ENCODE measurements around the gene INTS7. TPM values are rescaled to one million over a fixed set of nuclear protein-coding genes. Genes with fewer than 3 reads are reported as not detected.

Gene INTS7
- 41.2 and 43.1 TPM in 2 replicates for total RNA-seq (2014; rRNA removed; shearing (Covaris generic))

DNA sequence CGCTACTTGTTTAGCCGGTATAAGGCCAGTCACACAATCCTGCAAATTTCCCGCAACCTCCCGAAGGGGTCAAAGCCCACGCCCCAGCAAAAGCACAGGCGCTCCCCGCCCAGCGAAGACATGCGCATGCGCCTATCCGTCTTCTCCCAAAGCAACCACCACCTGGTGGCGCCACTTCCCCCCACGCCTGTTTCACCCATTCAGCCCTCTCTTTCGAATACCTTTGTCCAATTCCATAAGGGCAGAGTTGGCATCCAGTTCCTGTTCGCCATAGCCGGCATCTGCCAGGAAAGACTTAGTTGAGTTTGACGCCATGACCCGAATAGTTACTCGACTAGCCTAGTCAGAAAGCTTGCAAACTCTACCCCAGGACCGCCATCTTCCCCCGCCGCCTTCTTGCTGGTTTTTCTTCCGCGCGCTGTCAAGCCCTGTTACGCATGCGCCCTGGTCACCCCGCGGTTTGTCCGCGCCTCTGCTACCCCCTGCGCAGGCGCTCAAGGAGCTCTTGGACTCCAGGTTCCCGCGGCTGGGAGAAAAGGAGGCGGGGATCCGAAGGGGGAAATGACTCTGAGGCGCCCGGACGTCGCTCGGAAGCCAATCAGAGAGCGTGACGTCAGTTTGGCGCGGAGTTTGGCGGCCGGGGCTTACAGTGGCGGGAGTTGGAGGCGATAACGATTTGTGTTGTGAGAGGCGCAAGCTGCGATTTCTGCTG lies at the start of gene INTS7, which contains the start of gene DTL:
Gene INTS7 (minus strand): TSS at position 435 of the 712 bp plus-strand sequence. CDS start 120 bp downstream, at position 315.
Gene DTL (plus strand): TSS at position 626 of the 712 bp plus-strand sequence. CDS start 143 bp downstream, outside the sequence.
- H3K36me3 ChIP-seq: peaks cover 11% of the 10 kb centered on the region
- peak within 1 kb of the TSS; percentile 86 for H3K27ac ChIP-seq
- peak within 1 kb of the TSS; percentile 68 for H3K4me3 ChIP-seq
- peak; percentile 99 to 100 for DNase-seq
- no peaks in the 10 kb centered on the region for H3K27me3 ChIP-seq
- no peaks in the 10 kb centered on the region for H3K9me3 ChIP-seq (replicated peaks)
- H3K4me1 ChIP-seq: peaks cover 7% of the 10 kb centered on the region

DNA sequence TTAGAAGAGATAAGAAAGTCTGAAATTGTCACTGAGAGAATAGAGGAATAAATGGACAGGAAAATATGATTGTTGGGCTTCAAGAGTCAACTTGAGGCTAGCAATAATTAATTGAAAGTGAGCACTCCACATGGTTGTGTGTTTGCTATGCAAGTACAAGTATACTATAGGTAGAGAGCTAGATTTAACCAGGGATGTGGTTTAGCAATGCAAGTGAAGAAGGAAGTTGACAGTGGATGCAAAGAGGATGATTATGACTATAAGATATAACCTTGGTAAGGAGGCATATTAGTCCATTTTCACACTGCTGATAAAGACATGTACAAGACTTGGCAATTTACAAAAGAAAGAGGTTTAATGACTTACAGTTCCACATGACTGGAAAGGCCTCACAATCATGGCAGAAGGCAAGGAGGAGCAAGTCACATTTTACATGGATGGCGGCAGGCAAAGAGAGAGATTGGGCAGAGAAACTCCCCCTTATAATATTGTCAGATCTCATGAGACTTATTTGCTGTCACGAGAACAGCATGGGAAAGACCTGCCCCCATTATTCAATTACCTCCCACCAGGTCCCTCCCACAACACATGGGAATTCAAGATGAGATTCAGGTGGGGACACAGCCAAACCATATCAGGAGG lies 47.5 kb upstream of the INTS7 start:
- Histone ChIP-seq H3K27me3 (no peaks in the 10 kb centered on the region), H3K4me3 (no peak overlapping the region), H3K36me3 (peaks cover 89% of the 10 kb centered on the region), H3K9me3 (replicated peaks) (no peaks in the 10 kb centered on the region), H3K4me1 (peaks cover 4% of the 10 kb centered on the region), H3K27ac (no peak overlapping the region)
- no peak for DNase-seq

- Histone ChIP-seq H3K4me1 (no peaks in the 10 kb centered on the region), H3K36me3 (peaks cover 92% of the 10 kb centered on the region), H3K4me3 (no peak overlapping the region)
Measured at GRCh38 chr1:212078826-212079225, 43.5 kb upstream of the INTS7 start.

DNA sequence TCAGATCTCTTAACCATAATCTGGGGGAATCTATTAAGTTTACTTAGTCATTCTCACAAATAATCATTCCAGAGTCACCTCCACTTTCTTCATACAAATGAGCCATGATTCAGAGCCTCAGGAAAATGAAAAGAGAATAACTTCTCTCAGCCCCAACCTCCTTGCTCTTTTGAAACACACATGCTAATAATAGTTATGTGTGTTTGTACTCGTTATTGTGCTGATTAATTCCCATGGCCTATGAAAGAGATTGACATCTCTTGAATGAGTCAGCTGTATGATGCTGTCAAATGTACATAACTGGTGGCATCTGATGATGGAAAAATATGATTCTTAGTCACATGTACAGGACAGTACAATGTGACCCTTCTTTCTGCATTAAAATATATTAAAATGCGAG lies 41.7 kb upstream of the INTS7 start:
- no peak for DNase-seq

More at GRCh38 chr1:212078826-212079225, 43.5 kb upstream of the INTS7 start:
- Histone ChIP-seq H3K27me3 (no peaks in the 10 kb centered on the region), H3K27ac (no peak overlapping the region), H3K9me3 (replicated peaks) (no peaks in the 10 kb centered on the region)
- DNase-seq: no peak

GRCh38 chr1:212074856-212075255 lies 39.5 kb upstream of the INTS7 start:
- H3K4me1 ChIP-seq: no peaks in the 10 kb centered on the region
- H3K36me3 ChIP-seq: peaks cover 90% of the 10 kb centered on the region
- H3K27me3 ChIP-seq: no peaks in the 10 kb centered on the region
- no peaks in the 10 kb centered on the region for H3K9me3 ChIP-seq (replicated peaks)
- H3K27ac ChIP-seq: no peak overlapping the region
- no peak for DNase-seq
- H3K4me3 ChIP-seq: no peak overlapping the region

More for the DNA sequence above, 41.7 kb upstream of the INTS7 start:
- H3K27ac ChIP-seq: no peak overlapping the region
- H3K27me3 ChIP-seq: no peaks in the 10 kb centered on the region
- H3K4me3 ChIP-seq: no peak overlapping the region
- no peaks in the 10 kb centered on the region for H3K4me1 ChIP-seq
- peaks cover 90% of the 10 kb centered on the region for H3K36me3 ChIP-seq
- H3K9me3 ChIP-seq (replicated peaks): no peaks in the 10 kb centered on the region

DNA sequence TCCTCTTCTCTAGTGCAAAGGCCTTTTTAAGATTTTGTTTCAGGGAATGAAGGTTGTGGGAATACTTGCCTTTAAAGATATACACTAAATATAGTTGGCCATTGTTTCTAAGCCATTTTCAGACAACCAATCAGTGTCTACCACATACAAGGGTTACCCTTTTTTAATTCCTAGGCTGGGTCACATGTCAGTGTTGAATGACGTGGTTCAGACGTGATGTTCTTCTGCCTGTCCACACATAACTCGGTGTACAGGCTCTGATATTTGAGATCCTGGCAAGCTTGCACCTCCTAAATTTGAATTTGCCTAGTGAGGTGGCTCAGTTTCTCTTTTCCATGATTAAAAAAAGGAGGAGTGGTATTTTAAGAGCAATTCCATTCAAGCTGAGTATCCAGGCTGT lies 39.0 kb upstream of the INTS7 start:
- no peak overlapping the region for H3K27ac ChIP-seq
- H3K4me1 ChIP-seq: no peaks in the 10 kb centered on the region
- no peaks in the 10 kb centered on the region for H3K27me3 ChIP-seq
- H3K4me3 ChIP-seq: no peak overlapping the region
- DNase-seq: no peak
- H3K36me3 ChIP-seq: peaks cover 86% of the 10 kb centered on the region
- no peaks in the 10 kb centered on the region for H3K9me3 ChIP-seq (replicated peaks)

DNA sequence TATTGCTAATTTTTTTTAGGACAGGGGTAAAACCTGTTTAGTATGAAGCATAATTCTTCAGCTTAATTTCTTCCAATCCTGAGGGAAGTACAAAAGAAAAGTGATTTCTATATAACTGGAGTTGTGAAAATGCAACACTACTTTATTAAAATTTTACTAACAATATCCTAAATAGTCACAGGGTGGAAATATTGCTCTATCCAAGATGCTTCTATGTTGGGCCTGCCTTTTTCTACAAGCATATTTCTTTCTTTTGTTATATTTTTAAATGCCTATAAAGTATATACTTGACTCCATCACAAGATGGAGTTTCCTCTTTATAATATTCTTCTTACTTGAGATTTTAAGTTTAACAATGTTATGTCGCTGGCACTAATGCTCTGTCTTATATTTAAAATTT lies 38.1 kb upstream of the INTS7 start:
- peaks cover 85% of the 10 kb centered on the region for H3K36me3 ChIP-seq
- no peaks in the 10 kb centered on the region for H3K9me3 ChIP-seq (replicated peaks)
- no peak for DNase-seq
- H3K4me1 ChIP-seq: no peaks in the 10 kb centered on the region
- H3K27me3 ChIP-seq: no peaks in the 10 kb centered on the region
- H3K27ac ChIP-seq: no peak overlapping the region
- H3K4me3 ChIP-seq: no peak overlapping the region

- Histone ChIP-seq H3K27me3 (no peaks in the 10 kb centered on the region), H3K27ac (no peak overlapping the region), H3K4me1 (no peaks in the 10 kb centered on the region), H3K4me3 (no peak overlapping the region), H3K9me3 (replicated peaks) (no peaks in the 10 kb centered on the region), H3K36me3 (peaks cover 88% of the 10 kb centered on the region)
- DNase-seq: no peak
Measured at GRCh38 chr1:212072047-212072446, 36.7 kb upstream of the INTS7 start.

DNA sequence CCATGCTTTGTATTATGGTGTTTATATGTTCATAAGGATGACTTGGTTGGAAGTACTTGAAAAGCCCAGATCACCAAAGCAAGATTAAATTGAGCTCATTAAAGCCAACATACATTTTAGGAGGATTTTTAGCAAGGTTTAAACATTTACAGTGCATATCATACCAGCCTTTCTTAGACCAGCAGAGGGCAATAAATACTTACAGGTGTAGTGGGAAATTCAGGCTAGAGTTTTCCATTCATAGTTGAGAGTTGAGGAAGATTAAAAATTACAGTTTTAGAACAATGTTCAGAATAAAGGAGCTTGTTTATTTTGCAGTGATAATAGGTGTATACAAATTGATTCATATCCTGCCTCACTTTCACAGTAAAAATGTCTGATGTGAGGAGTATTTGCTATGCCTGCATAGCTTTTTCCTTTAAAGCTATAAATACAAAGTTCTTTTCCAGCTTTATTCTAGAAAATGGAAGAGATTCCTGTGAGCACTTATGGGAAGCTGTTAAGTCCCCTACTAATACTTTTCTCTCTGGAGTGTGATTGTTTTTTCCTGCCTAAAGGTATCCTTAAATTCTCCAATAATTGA lies 35.5 kb upstream of the INTS7 start:
- Histone ChIP-seq H3K27ac (no peak overlapping the region), H3K4me1 (no peaks in the 10 kb centered on the region), H3K4me3 (no peak overlapping the region), H3K27me3 (no peaks in the 10 kb centered on the region), H3K36me3 (peaks cover 86% of the 10 kb centered on the region), H3K9me3 (replicated peaks) (no peaks in the 10 kb centered on the region)
- DNase-seq: peak in 1 of 2 experiments; percentile 50

DNA sequence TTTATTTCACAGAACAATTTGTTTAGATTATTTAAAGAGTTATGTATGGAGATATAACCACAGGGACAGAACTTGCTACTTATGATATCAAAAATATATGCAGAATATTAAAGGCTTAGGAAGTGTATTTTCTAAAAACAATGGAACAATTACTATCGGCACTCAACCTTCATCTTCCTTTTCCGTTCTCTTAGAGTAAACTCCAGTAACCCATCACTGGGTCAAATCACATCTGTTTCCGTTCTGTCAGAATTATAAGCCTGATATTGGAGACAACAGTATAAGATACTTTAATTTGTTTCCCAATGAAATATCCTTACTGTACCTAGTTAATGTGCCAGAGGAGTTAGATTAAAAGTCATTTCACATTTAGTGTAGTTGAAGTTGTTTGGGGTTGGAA lies 32.4 kb upstream of the INTS7 start:
- DNase-seq: no peak
- H3K27ac ChIP-seq: no peak overlapping the region
- peaks cover 89% of the 10 kb centered on the region for H3K36me3 ChIP-seq
- no peak overlapping the region for H3K4me3 ChIP-seq
- no peaks in the 10 kb centered on the region for H3K27me3 ChIP-seq
- H3K9me3 ChIP-seq (replicated peaks): no peaks in the 10 kb centered on the region
- no peaks in the 10 kb centered on the region for H3K4me1 ChIP-seq

DNA sequence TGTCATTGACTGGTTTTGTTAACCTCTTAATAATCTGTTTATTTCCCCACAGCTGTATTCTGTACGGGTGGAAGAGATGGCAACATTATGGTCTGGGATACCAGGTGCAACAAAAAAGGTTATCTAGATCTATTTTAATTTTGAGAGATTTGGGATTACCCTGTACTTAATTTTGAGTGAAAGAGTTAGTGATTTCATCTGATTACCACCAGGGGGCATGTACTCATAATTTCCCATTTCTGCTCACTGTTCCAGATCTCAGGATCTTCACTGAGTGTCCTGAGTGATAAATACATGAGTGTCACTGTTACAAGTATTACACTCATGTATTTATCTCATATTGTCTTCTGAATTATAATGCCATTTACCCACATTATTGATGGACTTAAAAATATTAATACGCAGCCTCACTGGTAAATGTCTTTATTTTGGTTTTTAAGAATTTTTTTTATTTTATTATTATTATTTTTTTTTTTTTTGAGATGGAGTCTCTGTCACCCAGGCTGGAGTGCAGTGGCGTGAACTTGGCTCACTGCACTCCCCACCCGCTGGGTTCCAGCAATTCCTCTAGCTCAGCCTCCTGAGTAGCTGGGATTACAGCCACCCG lies 27.6 kb upstream of the INTS7 start:
- H3K4me1 ChIP-seq: no peaks in the 10 kb centered on the region
- no peak overlapping the region for H3K27ac ChIP-seq
- no peak overlapping the region for H3K4me3 ChIP-seq
- H3K9me3 ChIP-seq (replicated peaks): no peaks in the 10 kb centered on the region
- H3K27me3 ChIP-seq: no peaks in the 10 kb centered on the region
- DNase-seq: peak; percentile 11 to 70
- H3K36me3 ChIP-seq: peaks cover 65% of the 10 kb centered on the region

DNA sequence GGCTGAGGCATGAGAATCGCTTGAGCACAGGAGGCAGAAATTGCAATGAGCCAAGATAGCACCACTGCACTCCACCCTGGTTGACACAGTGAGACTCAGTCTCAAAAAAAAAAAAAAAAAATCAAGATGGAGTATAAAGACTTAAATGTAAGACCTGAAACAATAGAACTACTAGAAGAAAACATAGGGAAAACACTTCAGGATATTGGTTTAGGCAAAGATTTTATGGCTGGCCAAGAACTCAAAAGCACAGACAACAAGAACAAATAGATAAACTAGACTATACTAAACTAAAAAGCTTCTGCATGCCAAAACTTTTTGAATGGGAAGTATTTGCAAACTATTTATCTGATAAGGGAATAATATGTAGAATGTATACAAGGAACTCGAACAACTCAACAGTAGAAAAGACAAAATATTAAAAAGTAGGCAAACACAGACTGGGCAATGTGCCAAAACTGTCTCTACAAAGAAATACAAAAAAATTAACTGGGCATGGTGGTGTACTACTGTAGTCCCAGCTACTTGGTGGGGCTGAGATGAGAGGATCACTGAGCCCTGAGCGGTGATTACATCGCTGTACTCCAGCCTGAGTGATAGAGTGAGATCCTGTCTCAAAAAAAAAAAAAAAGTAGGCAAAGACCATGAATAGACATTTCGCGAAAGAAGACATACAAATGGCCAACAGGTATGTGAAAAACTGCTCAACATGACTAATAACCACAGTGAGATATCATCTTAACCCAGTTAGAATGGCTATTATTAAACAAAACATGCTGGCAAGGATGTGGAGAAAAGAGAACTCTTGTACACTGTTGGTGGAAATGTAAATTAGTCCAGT lies 25.5 kb upstream of the INTS7 start:
- no peak overlapping the region for H3K4me3 ChIP-seq
- H3K4me1 ChIP-seq: no peaks in the 10 kb centered on the region
- peak in 1 of 2 experiments; percentile 16 for DNase-seq
- no peaks in the 10 kb centered on the region for H3K27me3 ChIP-seq
- H3K9me3 ChIP-seq (replicated peaks): peaks cover 4% of the 10 kb centered on the region
- H3K27ac ChIP-seq: no peak overlapping the region
- H3K36me3 ChIP-seq: peaks cover 67% of the 10 kb centered on the region

DNA sequence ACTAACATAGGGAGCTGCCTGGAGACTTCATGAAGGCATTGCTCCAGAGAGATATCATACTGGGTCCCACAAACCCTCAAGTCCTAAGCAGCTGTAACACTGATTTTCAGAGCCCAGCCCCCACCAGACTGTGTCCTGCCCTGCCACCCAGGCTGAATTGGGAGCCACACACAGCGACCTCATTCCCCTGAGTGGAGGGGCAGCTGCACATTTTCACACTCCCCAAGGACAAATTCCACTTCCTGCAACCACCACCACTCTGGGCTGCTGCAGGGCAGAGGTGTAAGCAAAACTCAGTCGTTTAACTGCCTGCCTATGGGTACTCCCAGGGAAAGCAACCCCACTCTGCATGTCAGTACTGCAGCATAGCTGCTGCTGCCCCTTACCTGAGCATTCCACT lies 20.0 kb upstream of the INTS7 start:
- H3K27me3 ChIP-seq: no peaks in the 10 kb centered on the region
- no peak for DNase-seq
- H3K36me3 ChIP-seq: peaks cover 82% of the 10 kb centered on the region
- H3K4me1 ChIP-seq: no peaks in the 10 kb centered on the region
- H3K27ac ChIP-seq: no peak overlapping the region
- no peak overlapping the region for H3K4me3 ChIP-seq
- peaks cover 7% of the 10 kb centered on the region for H3K9me3 ChIP-seq (replicated peaks)

DNA sequence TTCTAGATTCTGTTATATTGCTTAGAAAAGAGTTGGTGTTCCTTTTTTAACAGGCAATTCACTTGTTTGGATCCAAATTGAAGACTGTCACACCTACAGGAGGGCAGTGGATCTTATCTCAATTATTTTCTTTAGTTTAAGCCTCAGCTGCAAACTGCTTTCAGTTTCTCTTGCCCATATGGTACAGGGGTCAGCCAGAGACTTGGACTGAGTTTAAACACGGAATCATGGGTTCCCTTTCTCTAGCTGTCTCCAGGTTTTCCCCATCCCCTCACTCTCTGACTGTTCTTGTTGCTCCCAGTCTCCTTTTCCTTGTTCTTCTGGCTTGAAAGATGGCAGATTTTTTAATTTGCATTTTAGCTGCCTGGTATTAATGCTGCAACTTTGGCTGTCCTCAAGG lies 18.6 kb upstream of the INTS7 start:
- H3K27me3 ChIP-seq: no peaks in the 10 kb centered on the region
- H3K4me1 ChIP-seq: no peaks in the 10 kb centered on the region
- H3K36me3 ChIP-seq: peaks cover 92% of the 10 kb centered on the region
- no peak for DNase-seq
- H3K4me3 ChIP-seq: no peak overlapping the region
- H3K27ac ChIP-seq: no peak overlapping the region
- H3K9me3 ChIP-seq (replicated peaks): peaks cover 7% of the 10 kb centered on the region

Data from SJCRH30 (cell line).